ENCODE measurements around the gene ARMC2.
A peak's percentile ranks its signal among the peaks of the same experiment; 100 is the strongest.

Gene ARMC2

DNA sequence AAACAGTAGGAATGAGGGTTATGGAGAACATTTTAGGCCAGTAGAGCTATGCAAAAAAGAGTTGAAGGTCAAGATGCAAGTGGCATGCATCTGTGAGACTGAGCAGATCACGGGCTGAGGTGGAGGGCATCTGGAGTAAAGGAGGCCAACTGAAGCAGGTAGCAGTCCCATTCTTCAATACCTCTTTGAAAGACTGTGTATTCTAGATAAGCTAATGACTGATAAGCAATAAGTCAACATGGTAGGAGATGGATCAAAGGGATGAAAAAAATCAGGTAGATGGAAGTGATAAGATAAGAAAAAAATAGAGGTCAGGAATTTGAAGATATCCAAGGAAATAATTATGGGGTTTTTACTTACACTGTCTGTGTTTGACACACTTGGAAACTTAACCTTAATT is 55.6 kb downstream of the ARMC2 start:
- Histone ChIP-seq H3K79me2 (ENCODE audit: control insufficient read depth, low read length) (no peaks in the 10 kb centered on the region), H4K20me1 (ENCODE audit: control insufficient read depth, insufficient read depth, low read depth, low read length) (no peaks in the 10 kb centered on the region), H3K4me2 (ENCODE audit: low read length) (no peak overlapping the region), H3K36me3 (ENCODE audit: control insufficient read depth, low read length) (no peaks in the 10 kb centered on the region), H3K9me2 (replicated peaks; ENCODE audit: control insufficient read depth, low read length) (no peaks in the 10 kb centered on the region), H3F3A (ENCODE audit: control insufficient read depth, insufficient read depth) (no peaks in the 10 kb centered on the region), H3K9me3 (ENCODE audit: control insufficient read depth, insufficient read depth, low read length) (no peaks in the 10 kb centered on the region), H3K4me1 (ENCODE audit: control insufficient read depth, low read length) (peaks cover 8% of the 10 kb centered on the region), H3K27me3 (ENCODE audit: control insufficient read depth, low read length) (peaks cover 15% of the 10 kb centered on the region), H3K27ac (ENCODE audit: low read depth, low read length) (no peak overlapping the region), H3K4me3 (ENCODE audit: low read length) (no peak overlapping the region)
- TF ChIP-seq EZH2phosphoT487 (IDR thresholded peaks at IDR 0.05; ENCODE audit: borderline replicate concordance, low read length): no peak
- TF ChIP-seq, protein P1, sequence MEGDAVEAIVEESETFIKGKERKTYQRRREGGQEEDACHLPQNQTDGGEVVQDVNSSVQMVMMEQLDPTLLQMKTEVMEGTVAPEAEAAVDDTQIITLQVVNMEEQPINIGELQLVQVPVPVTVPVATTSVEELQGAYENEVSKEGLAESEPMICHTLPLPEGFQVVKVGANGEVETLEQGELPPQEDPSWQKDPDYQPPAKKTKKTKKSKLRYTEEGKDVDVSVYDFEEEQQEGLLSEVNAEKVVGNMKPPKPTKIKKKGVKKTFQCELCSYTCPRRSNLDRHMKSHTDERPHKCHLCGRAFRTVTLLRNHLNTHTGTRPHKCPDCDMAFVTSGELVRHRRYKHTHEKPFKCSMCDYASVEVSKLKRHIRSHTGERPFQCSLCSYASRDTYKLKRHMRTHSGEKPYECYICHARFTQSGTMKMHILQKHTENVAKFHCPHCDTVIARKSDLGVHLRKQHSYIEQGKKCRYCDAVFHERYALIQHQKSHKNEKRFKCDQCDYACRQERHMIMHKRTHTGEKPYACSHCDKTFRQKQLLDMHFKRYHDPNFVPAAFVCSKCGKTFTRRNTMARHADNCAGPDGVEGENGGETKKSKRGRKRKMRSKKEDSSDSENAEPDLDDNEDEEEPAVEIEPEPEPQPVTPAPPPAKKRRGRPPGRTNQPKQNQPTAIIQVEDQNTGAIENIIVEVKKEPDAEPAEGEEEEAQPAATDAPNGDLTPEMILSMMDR (IDR thresholded peaks at IDR 0.05; ENCODE audit: low read depth, low read length, poor library complexity, severe bottlenecking): no peak

GRCh38 chr6:108904741-108905140 is 56.5 kb downstream of the ARMC2 start:
- TF ChIP-seq, protein P1 (IDR thresholded peaks at IDR 0.05; ENCODE audit: low read depth, low read length, poor library complexity, severe bottlenecking): no peak
- no peak for TF ChIP-seq EZH2phosphoT487 (IDR thresholded peaks at IDR 0.05; ENCODE audit: borderline replicate concordance, low read length)
- Histone ChIP-seq H3K4me2 (ENCODE audit: low read length) (no peak overlapping the region), H3K36me3 (ENCODE audit: control insufficient read depth, low read length) (no peaks in the 10 kb centered on the region), H3K27me3 (ENCODE audit: control insufficient read depth, low read length) (peaks cover 15% of the 10 kb centered on the region), H3K79me2 (ENCODE audit: control insufficient read depth, low read length) (no peaks in the 10 kb centered on the region), H3K4me1 (ENCODE audit: control insufficient read depth, low read length) (peaks cover 8% of the 10 kb centered on the region), H3K4me3 (ENCODE audit: low read length) (no peak overlapping the region), H3F3A (ENCODE audit: control insufficient read depth, insufficient read depth) (no peaks in the 10 kb centered on the region), H4K20me1 (ENCODE audit: control insufficient read depth, insufficient read depth, low read depth, low read length) (no peaks in the 10 kb centered on the region), H3K9me2 (replicated peaks; ENCODE audit: control insufficient read depth, low read length) (no peaks in the 10 kb centered on the region), H3K27ac (ENCODE audit: low read depth, low read length) (no peak overlapping the region), H3K9me3 (ENCODE audit: control insufficient read depth, insufficient read depth, low read length) (no peaks in the 10 kb centered on the region)

- Histone ChIP-seq H3K9me3 (ENCODE audit: control insufficient read depth, insufficient read depth, low read length) (no peaks in the 10 kb centered on the region), H3K4me2 (ENCODE audit: low read length) (no peak overlapping the region), H3K36me3 (ENCODE audit: control insufficient read depth, low read length) (no peaks in the 10 kb centered on the region), H3K4me3 (ENCODE audit: low read length) (no peak overlapping the region), H4K20me1 (ENCODE audit: control insufficient read depth, insufficient read depth, low read depth, low read length) (no peaks in the 10 kb centered on the region), H3K9me2 (replicated peaks; ENCODE audit: control insufficient read depth, low read length) (no peaks in the 10 kb centered on the region), H3F3A (ENCODE audit: control insufficient read depth, insufficient read depth) (no peaks in the 10 kb centered on the region), H3K27me3 (ENCODE audit: control insufficient read depth, low read length) (peaks cover 8% of the 10 kb centered on the region; the same call in 1 of the 2 replicates), H3K4me1 (ENCODE audit: control insufficient read depth, low read length) (peaks cover 10% of the 10 kb centered on the region), H3K27ac (ENCODE audit: low read depth, low read length) (no peak overlapping the region), H3K79me2 (ENCODE audit: control insufficient read depth, low read length) (no peaks in the 10 kb centered on the region)
- no peak for TF ChIP-seq EZH2phosphoT487 (IDR thresholded peaks at IDR 0.05; ENCODE audit: borderline replicate concordance, low read length)
- TF ChIP-seq, protein P1 (IDR thresholded peaks at IDR 0.05; ENCODE audit: low read depth, low read length, poor library complexity, severe bottlenecking): peak; percentile 97
Measured at GRCh38 chr6:108914235-108915022, 66.2 kb downstream of the ARMC2 start.

All from DOHH2 (cell line).